Erythroblast (primary cell): ENCODE measurements around the gene RNF43.

ENCODE experiments used
- GATA1 ChIP-seq: IDR thresholded peaks from 2 replicates; pipeline ENCODE4 v1.6.1; 2011; ENCODE audit warnings: low read depth, mild to moderate bottlenecking, control low read depth, low read length, moderate library complexity
- POLR2A ChIP-seq: IDR thresholded peaks from 2 replicates; pipeline ENCODE4 v1.6.1; 2011; ENCODE audit warnings: mild to moderate bottlenecking, low read length

DNA sequence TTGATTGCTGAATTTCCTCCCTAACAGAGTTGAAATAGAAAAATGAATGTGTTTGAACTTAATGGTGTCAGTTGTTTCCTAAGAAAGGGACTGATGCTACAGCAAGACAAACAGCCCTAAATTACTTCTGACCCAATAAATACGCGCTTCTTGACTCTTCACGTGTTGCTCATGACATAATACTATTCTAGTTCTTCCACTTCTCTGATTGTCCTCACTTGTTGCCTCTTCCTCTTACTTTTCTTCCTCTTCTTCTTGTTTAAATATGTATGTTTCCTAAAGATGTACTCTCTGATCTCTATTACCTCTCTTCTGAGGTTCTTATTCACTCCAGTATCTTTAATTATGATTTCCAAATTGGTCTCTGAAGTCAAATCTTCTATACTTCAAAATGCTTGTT lies 32.4 kb downstream of the RNF43 start:
- no peak for TF ChIP-seq POLR2A
- TF ChIP-seq GATA1 = no peak
